ENCODE results near the gene CISD3.

CISD3 gene

DNA sequence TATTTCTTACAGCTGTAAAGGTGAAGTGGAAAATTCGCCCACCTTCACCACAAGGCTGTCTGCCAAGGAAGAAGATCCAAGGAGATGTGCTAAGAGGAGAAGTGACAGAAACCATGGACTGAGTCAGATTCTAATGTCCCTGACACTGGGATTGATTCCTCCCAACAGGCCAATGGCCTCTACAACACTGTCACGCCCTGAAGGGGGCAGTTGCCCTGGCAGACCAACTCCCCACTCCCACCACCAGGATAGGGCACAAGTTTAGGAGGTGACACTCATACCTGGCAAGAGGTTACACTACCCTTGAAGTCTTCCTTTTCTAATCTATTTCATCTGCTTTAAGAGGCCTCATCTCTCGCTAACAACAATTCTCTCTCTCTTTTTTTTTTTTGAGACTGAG, 53.1 kb downstream of the CISD3 start:
- TF ChIP-seq POLR2AphosphoS5 (IDR thresholded peaks at IDR 0.05; ENCODE audit: low read depth, low read length) (no peak), SIN3A (IDR thresholded peaks at IDR 0.05; ENCODE audit: borderline replicate concordance, insufficient read depth, low read length) (no peak), TAF1 (IDR thresholded peaks at IDR 0.05; ENCODE audit: borderline replicate concordance, insufficient read depth, low read length) (no peak), FOXP2 (optimal IDR thresholded peaks at IDR 0.05; ENCODE audit: borderline replicate concordance, extremely low read depth, extremely low read length, insufficient read depth) (no peak)
- TF ChIP-seq, protein P1, sequence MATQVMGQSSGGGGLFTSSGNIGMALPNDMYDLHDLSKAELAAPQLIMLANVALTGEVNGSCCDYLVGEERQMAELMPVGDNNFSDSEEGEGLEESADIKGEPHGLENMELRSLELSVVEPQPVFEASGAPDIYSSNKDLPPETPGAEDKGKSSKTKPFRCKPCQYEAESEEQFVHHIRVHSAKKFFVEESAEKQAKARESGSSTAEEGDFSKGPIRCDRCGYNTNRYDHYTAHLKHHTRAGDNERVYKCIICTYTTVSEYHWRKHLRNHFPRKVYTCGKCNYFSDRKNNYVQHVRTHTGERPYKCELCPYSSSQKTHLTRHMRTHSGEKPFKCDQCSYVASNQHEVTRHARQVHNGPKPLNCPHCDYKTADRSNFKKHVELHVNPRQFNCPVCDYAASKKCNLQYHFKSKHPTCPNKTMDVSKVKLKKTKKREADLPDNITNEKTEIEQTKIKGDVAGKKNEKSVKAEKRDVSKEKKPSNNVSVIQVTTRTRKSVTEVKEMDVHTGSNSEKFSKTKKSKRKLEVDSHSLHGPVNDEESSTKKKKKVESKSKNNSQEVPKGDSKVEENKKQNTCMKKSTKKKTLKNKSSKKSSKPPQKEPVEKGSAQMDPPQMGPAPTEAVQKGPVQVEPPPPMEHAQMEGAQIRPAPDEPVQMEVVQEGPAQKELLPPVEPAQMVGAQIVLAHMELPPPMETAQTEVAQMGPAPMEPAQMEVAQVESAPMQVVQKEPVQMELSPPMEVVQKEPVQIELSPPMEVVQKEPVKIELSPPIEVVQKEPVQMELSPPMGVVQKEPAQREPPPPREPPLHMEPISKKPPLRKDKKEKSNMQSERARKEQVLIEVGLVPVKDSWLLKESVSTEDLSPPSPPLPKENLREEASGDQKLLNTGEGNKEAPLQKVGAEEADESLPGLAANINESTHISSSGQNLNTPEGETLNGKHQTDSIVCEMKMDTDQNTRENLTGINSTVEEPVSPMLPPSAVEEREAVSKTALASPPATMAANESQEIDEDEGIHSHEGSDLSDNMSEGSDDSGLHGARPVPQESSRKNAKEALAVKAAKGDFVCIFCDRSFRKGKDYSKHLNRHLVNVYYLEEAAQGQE (IDR thresholded peaks at IDR 0.05; ENCODE audit: insufficient read depth in 1 of 2, low read depth in 2 of 2, low read length in 2 of 2), result no peak
